ENCODE measurements around the gene MTHFSD.

The MTHFSD gene

DNA sequence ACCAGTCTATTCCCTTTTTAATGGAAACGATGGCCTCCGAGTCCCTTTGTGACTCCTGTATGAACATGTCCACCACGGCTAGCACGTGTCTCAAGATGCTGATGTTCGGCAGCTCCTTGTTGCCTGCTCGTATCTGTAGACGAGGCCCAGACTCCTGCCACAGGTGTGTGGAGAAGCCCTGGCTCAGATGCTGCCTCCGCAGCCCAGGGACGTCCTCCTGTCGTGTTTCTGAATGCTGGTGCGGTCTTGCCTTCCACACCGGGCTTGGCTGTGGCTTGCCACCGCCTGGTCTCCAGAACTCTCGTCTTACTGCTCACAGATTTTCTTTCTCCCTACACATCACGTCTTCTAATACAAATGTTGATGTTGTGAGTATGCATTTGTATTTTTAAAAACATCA, 27.7 kb downstream of the MTHFSD start:
- Mint-ChIP-seq H3K9me3 (no peaks in the 10 kb centered on the region), H3K27me3 (ENCODE audit: low read depth) (peaks cover 90% of the 10 kb centered on the region), H3K36me3 (ENCODE audit: low read depth) (no peaks in the 10 kb centered on the region), H3K4me3 (no peak overlapping the region), H3K27ac (no peak overlapping the region), H3K4me1 (peaks cover 4% of the 10 kb centered on the region)
- TF ChIP-seq CTCF (IDR thresholded peaks at IDR 0.05; ENCODE audit: unreplicated experiment in 3 of 3): no peak

- Mint-ChIP-seq H3K27ac (no peak overlapping the region), H3K4me3 (no peak overlapping the region), H3K36me3 (ENCODE audit: low read depth) (no peaks in the 10 kb centered on the region), H3K27me3 (ENCODE audit: low read depth) (peaks cover 94% of the 10 kb centered on the region), H3K9me3 (no peaks in the 10 kb centered on the region), H3K4me1 (no peaks in the 10 kb centered on the region)
- no peak for TF ChIP-seq CTCF (IDR thresholded peaks at IDR 0.05; ENCODE audit: unreplicated experiment in 3 of 3)
These were observed 29.3 kb downstream of the MTHFSD start for GRCh38 chr16:86525696-86526095.

DNA sequence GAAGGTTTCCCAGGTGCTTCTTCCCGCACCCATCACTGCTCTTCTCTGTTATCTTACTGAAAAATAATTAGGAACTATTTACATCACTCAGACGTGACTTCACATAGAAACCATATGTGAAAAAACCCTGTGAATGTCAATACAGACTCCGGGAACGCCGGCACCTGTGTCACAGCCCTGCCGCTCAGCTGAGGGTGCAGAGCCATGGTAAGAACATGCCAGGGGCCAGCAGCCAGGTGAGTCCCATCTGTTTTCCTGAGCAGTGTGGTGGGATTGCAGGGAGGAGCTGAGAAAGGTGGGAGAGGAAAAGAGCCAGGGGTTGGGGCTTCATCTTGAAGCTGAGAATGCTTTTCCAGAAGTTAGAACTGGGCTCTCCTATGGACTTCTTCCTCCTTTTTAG, 31.0 kb downstream of the MTHFSD start:
- Mint-ChIP-seq H3K4me3 (no peak overlapping the region), H3K27ac (no peak overlapping the region), H3K36me3 (ENCODE audit: low read depth) (no peaks in the 10 kb centered on the region), H3K9me3 (no peaks in the 10 kb centered on the region), H3K4me1 (no peaks in the 10 kb centered on the region), H3K27me3 (ENCODE audit: low read depth) (peaks cover 97% of the 10 kb centered on the region)
- no peak for TF ChIP-seq CTCF (IDR thresholded peaks at IDR 0.05; ENCODE audit: unreplicated experiment in 3 of 3)

DNA sequence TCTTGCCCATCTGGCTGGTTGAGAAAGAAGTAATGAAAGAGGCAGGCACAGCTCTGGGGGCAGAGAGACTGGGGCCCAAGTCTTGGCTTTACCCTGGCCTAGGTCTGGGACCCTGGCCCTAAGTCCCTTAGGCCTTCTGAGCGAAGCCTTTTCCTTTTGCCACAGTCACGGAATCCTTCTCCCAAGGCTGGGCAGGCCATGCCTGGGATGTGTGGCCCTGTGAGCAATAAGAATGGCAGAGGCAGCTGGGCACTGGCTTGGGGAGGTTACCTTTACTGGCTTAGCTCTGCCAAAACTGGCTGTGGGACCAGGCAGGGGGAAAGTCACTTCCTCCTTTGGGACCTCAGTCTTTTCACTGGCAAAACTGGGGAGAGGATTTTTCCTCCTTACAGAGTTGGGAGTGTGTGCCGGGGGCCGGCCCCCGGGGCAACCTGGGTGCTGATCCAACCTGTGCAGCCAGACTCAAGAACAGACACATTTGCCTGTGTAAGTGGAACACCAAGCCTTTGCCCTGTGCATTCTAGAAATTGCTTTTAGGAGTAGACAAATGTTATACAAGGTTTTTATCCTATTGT, 31.8 kb downstream of the MTHFSD start:
- Mint-ChIP-seq H3K36me3 (ENCODE audit: low read depth) (no peaks in the 10 kb centered on the region), H3K4me3 (no peak overlapping the region), H3K27ac (no peak overlapping the region), H3K4me1 (no peaks in the 10 kb centered on the region), H3K9me3 (no peaks in the 10 kb centered on the region), H3K27me3 (ENCODE audit: low read depth) (peaks cover 97% of the 10 kb centered on the region)
- TF ChIP-seq CTCF (IDR thresholded peaks at IDR 0.05; ENCODE audit: unreplicated experiment in 3 of 3): no peak

DNA sequence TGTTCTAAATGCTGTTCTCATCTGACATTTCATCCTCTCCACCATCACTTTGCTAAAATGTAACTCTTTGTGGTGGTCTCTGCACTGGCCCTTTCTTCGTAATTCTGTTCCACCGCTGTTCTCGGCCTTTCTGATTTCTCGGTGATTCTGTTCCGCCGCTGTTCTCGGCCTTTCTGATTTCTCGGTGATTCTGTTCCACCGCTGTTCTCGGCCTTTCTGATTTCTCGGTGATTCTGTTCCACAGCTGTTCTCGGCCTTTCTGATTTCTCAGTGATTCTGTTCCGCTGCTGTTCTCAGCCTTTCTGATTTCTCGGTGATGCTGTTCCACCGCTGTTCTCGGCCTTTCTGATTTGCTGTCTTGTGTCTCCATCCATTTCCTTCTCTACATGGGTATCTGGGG, 32.4 kb downstream of the MTHFSD start:
- Mint-ChIP-seq H3K27me3 (ENCODE audit: low read depth) (peaks cover 97% of the 10 kb centered on the region), H3K4me3 (no peak overlapping the region), H3K4me1 (no peaks in the 10 kb centered on the region), H3K36me3 (ENCODE audit: low read depth) (no peaks in the 10 kb centered on the region), H3K27ac (no peak overlapping the region), H3K9me3 (no peaks in the 10 kb centered on the region)
- TF ChIP-seq CTCF (IDR thresholded peaks at IDR 0.05; ENCODE audit: unreplicated experiment in 3 of 3): no peak

Data from nephron (organoid).